Embryonic facial prominence (tissue), 1 donor: ENCODE measurements around the gene ARHGEF19.

Source experiments
- DNase-seq: peaks from one replicate; pipeline ENCODE4 v3.0.0-alpha.2; 2016; ENCODE audit errors: extremely low spot score

The ARHGEF19 gene

GRCh38 chr1:16244650-16245285, 32.3 kb upstream of the ARHGEF19 start:
- DNase-seq: no peak

GRCh38 chr1:16243936-16244649, 31.6 kb upstream of the ARHGEF19 start:
- no peak for DNase-seq

GRCh38 chr1:16243215-16243610, 30.8 kb upstream of the ARHGEF19 start:
- no peak for DNase-seq

- no peak for DNase-seq
These were observed 30.2 kb upstream of the ARHGEF19 start for GRCh38 chr1:16242556-16243214.

GRCh38 chr1:16241221-16241708, 28.8 kb upstream of the ARHGEF19 start:
- no peak for DNase-seq

GRCh38 chr1:16239972-16240491, 27.6 kb upstream of the ARHGEF19 start:
- DNase-seq: no peak

- DNase-seq: no peak
These were observed 24.9 kb upstream of the ARHGEF19 start for GRCh38 chr1:16237343-16237830.

GRCh38 chr1:16236511-16237342, 24.3 kb upstream of the ARHGEF19 start, which contains the start of gene CPLANE2:
CPLANE2 (minus strand) TSS chr1:16237183; CDS start chr1:16236742, 441 bp downstream.
- DNase-seq: peak; percentile 81

- no peak for DNase-seq
These were observed 23.6 kb upstream of the ARHGEF19 start for GRCh38 chr1:16235944-16236510.

GRCh38 chr1:16235347-16235746, 22.9 kb upstream of the ARHGEF19 start:
- DNase-seq: no peak

- no peak for DNase-seq
These were observed 21.0 kb upstream of the ARHGEF19 start for GRCh38 chr1:16233431-16233830.

GRCh38 chr1:16232316-16232710, 19.9 kb upstream of the ARHGEF19 start:
- no peak for DNase-seq

GRCh38 chr1:16231331-16232315, 19.2 kb upstream of the ARHGEF19 start:
- no peak for DNase-seq

GRCh38 chr1:16230744-16231143, 18.3 kb upstream of the ARHGEF19 start:
- no peak for DNase-seq

- DNase-seq: no peak
These were observed 17.7 kb upstream of the ARHGEF19 start for GRCh38 chr1:16229976-16230740.

GRCh38 chr1:16226490-16227179, 14.2 kb upstream of the ARHGEF19 start:
- DNase-seq: no peak

GRCh38 chr1:16226129-16226489, 13.7 kb upstream of the ARHGEF19 start:
- DNase-seq: no peak

GRCh38 chr1:16224472-16224871, 12.0 kb upstream of the ARHGEF19 start:
- no peak for DNase-seq
